Fibroblast of mammary gland (primary cell): ENCODE data around the gene UFL1.
"Not testable (repeated sequence)": the region's sequence is repeated elsewhere in the genome, so short reads cannot be mapped to it uniquely, and the experiment has no call there.

Experiments
- DNase-seq: peaks from one replicate; pipeline ENCODE4 v3.0.0-alpha.2; 2010; ENCODE audit warnings: low read depth
- H3K4me3 ChIP-seq: 2 replicates; pipeline ENCODE4 v1.5.1; 2011; ENCODE audit warnings: low read depth, mild to moderate bottlenecking, low read length, moderate library complexity; ENCODE audit not compliant: control insufficient read depth
- CTCF ChIP-seq: conservative IDR thresholded peaks from 2 replicates; pipeline ENCODE4 v1.5.1; 2011; ENCODE audit warnings: low read depth, low read length, inconsistent platforms; ENCODE audit not compliant: control insufficient read depth, insufficient read depth

The UFL1 gene

GRCh38 chr6:96521644-96522464, at the start of gene UFL1:
Gene UFL1, plus strand, starts transcription at chr6:96521806. Its CDS starts 68 bp downstream, at chr6:96521874.
- H3K4me3 ChIP-seq, result peak within 1 kb of the TSS; percentile 82
- no peak for TF ChIP-seq CTCF
- DNase-seq, result peak; percentile 88

- H3K4me3 ChIP-seq, DNase-seq: not testable (repeated sequence)
Measured at GRCh38 chr6:96472291-96472690, 49.3 kb upstream of the UFL1 start.

GRCh38 chr6:96478695-96479094, 42.9 kb upstream of the UFL1 start:
- TF ChIP-seq CTCF, result no peak
- DNase-seq, result no peak
- H3K4me3 ChIP-seq, result no peak overlapping the region

- no peak for DNase-seq
- no peak for TF ChIP-seq CTCF
- no peak overlapping the region for H3K4me3 ChIP-seq
Measured at GRCh38 chr6:96491926-96492325, 29.7 kb upstream of the UFL1 start.

GRCh38 chr6:96499781-96500180, 21.8 kb upstream of the UFL1 start:
- no peak for TF ChIP-seq CTCF
- DNase-seq, result no peak
- H3K4me3 ChIP-seq, result no peak overlapping the region

GRCh38 chr6:96502915-96503314, 18.7 kb upstream of the UFL1 start:
- no peak overlapping the region for H3K4me3 ChIP-seq
- TF ChIP-seq CTCF, result no peak
- no peak for DNase-seq

- no peak overlapping the region for H3K4me3 ChIP-seq
- TF ChIP-seq CTCF, result no peak
- no peak for DNase-seq
Measured at GRCh38 chr6:96505363-96505762, 16.2 kb upstream of the UFL1 start.
